NCI-H1436 (cell line): Measurements from ENCODE around the gene RAB19.

Experiments used
- DNase-seq: peaks from one replicate; lab custom pipeline; 2025; lab: John Stamatoyannopoulos, UW

RAB19 gene

DNA sequence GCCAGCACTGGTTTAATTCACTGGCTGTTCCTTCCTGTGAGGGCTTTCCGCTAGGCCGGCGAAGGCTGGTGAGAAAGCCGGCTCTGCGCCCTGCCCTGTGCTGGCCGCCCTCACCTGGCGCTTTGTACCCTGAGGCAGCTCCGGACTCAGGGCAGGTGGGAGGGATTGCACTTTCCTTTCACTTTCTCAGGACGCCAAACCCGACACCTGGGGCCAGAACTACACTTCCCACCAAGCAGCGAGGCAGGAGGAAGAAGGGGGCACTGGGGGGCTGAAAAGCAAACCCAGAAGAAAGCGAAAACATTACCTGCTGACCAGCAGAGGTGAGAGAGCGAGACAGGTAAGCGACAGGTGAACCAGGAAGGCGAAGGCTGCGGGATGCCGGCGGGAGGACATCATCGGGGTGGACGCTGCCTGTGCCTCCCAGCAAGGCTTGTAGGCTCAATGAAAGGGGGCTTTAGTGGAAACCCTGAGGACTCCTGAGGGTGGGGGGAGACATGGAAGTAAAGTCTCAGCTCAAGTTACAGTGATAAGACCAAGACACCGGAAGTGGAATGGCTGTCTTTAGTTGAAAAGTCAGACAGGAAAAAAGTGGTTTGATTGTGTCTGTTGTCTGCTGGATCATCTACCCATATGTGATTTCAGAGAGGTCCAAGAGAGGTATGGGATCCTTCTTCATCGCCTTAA is at the start of gene RAB19:
Gene RAB19, plus strand, starts transcription at position 181 of the 687 bp plus-strand sequence. CDS start 3,589 bp downstream, outside the sequence.
- peak; percentile 14 for DNase-seq

DNA sequence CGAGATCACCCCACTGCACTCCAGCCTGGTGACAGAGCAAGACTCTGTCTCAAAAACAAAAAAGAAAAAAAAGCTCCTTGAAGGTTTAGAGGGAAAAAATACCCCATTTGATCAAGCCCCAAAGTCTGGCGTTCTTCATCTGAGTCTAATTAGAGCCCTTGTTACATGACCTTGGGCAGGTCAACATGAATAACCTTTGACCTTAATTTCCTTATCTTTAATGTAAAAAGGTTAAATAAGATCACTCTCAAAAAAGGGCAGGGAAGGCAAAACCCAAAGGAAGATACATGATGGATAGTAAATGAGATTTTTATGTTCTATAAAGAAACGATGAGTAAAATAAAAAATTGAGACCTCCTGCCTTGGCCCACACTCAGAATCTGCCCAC is 45.8 kb upstream of the RAB19 start:
- DNase-seq = no peak

- no peak for DNase-seq
These were observed 45.3 kb upstream of the RAB19 start for GRCh38 chr7:140358412-140359051.

GRCh38 chr7:140360697-140361229 is 43.1 kb upstream of the RAB19 start:
- no peak for DNase-seq

GRCh38 chr7:140364819-140365218 is 39.0 kb upstream of the RAB19 start:
- DNase-seq = no peak

DNA sequence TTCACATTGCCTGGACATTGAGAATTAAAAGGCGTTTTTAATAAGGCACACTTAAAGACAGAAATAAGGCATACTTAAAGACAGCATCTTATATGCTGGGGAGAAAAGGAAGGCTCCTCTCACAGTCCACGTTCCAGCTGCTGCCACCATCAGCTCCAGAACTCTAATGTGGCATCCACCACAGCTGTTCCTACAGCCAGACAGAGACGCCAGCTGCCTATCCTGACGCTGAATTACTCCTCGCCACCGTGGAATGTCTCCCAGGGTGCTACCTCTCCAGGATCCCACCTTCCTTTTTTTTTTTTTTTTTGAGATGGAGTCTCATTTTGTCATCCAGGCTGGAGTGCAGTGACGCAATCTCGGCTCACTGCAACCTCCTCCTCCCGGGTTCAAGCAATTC is 36.3 kb upstream of the RAB19 start:
- DNase-seq = no peak

DNA sequence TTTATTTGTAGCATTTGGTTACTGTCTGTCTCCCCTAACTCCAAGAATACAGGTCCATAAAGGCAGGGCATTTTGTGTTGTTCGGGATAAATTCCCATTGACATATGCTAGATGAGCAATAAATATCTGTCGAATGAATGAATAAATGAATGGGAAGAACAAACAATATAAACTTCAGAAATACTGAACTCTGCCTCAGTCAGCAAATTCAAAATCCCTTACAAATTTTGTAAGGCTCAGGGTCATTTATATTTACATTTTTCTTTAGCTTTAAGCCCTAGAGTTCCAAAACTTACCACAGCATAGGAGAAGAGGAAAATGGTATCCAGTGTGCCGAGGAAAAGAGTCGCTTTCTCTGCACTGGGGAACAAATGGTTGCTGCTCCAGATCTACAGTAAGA is 34.6 kb upstream of the RAB19 start:
- DNase-seq = no peak

DNA sequence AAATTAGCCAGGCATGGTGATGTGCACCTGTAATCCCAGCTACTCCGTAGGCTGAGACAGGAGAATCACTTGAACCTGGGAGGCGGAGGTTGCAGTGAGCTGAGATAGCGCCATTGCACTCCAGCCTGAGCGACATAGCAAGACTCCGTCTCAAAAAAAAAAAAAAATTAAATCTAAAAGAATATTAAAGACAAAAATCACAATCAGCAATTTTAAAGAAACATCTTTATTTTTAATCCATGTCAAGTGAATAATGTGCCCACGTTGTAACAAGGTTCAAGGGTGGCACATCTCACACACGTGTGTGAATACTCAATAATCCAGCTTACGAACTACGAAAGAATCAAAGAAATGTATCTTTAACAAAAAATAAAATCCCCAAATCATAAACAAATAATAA is 28.5 kb upstream of the RAB19 start:
- no peak for DNase-seq

- DNase-seq = no peak
These were observed 27.7 kb upstream of the RAB19 start for GRCh38 chr7:140375892-140376730.

DNA sequence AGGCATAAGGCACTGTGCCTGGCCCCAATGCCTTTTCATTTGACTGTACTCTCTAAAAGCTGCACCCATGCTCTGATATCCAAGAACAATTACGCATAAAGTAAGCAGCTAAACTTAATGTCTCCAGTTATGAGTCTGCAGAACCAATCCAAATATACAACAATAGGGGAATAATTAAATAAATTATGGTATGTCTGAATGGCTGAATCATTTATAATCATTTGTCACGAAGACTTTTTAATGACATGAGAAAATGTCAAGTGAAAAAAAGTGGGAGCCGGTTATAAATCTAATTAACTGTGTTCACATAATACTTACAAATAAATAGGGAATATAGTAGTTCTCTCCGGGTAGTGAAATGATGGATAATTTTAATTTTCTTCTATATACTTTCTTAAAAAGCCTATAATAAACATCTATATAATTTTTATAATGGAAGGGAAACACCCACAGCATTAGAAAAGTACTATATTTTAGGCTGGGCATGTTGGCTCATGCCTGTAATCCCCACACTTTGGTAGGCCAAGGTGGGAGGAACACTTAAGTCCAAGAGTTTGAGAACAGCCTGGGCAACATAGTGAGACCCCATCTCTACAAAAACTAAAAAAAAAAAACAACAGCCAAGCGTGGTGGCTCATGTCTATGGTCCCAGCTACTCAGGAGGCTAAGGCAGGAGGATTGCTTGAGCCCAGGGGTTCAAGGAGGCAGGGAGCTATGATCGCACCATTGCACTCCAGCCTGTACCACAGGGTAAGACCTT is 19.7 kb upstream of the RAB19 start:
- DNase-seq = no peak

GRCh38 chr7:140384894-140385545 is 18.8 kb upstream of the RAB19 start:
- DNase-seq = no peak

DNA sequence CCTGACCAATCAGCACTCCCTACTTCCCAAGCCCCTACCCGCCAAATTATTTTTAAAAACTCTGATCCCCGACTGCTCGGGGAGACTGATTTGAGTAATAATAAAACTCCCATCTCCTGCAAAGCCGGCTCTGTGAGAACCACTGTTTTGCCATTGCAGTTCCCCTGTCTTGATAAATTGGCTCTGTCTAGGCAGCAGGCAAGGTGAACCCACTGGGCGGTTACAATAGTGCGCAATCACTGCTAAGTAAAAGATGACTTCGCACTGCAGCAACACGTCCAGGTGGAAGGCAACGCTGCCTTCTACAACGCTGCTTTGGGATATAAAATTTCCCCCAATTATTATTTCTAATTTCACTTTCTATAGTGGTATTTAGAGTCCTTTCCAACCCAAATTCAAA is 14.4 kb upstream of the RAB19 start:
- DNase-seq = no peak

DNA sequence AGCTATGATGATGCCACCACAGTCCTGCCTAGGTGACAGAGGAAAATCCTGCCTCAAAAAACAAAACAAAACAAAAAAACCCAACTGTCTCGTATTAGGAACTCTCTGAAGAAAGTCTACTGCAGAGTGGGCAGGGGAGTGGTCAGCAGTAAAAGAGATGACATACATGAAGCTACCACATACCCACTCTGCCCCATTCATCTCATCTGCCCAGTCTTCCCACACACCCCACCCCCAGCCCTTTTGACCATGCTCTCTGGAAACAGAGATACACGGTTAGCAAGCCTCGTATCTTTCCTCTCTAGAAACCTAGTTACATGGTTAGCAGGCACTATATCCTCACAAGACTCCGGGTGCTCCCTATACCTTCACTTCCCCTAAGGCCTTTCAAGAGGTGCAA is 13.8 kb upstream of the RAB19 start:
- no peak for DNase-seq

- DNase-seq = no peak
These were observed 13.2 kb upstream of the RAB19 start for GRCh38 chr7:140390466-140391190.

GRCh38 chr7:140391634-140392033 is 12.2 kb upstream of the RAB19 start:
- no peak for DNase-seq

DNA sequence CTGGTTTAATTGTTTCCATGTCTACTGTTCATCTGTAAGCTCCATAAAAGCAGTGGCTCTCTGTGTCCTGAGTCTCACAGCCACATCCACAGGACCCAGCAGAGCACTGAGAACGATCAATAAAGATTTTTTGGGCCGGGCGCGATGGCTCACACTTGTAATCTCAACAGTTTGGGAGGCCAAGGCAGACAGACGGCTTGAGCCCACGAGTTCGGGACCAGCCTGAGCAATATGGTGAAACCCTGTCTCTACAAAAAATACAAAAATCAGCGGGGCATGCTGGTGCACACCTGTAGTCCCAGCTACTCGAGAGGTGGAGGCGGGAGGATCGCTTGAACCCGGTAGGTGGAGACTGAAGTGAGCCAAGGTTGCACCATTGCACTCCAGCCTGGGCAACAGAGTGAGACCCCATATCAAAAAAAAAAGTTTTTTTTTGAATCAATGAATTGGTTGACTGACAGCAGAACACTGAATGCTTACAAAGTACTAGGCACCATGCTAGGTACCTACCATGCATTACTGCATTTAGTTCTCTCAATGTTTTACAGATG is 10.0 kb upstream of the RAB19 start:
- no peak for DNase-seq

DNA sequence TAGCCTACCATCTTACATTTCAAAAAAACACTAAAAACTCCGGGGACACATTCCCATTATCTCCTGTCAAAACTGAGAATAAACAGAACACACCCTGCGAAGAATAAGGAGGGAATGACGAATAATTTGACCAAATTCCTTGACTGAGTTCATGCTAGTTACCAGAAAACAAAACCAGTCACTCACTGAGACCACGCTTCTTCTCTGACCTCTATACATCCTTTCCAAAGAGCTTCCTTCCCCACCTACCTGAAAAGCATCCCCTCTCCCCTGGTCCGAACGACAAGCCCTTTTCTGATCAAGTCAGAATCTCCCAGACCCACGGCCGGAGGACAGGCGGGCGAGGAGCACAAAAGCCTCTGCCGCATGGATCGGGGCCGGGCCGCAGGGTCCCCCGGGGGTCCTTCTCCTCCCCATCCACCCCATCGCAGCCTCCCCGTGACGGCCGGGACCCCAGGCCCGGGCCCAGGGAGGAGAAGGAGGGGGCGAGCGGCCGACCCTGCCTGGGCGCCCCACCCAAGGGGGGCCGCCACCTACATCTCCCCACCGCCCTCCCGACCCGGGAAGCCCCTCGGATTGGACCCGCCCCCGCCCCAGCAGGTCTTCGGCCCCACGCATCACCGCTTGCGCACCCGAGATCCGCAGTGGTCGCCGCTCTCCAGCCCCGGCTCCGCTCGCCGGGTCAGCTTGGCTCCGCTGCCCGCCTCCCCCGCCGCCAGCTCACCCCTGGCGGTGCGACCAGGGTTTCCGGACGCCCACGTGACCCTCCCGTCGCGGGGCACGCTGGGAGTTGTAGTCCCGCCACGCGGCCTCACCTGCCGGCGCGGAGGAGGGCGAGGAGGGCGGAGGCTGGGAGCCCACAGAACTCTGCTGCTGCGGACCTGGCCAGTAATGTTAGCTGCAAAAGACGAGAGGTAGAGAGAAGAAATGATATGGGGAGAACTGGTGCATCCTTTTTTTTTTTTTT is 5.8 kb upstream of the RAB19 start, which contains the start of gene SLC37A3:
Gene SLC37A3, minus strand, starts transcription at position 747 of the 967 bp plus-strand sequence. CDS start 16,004 bp downstream, outside the sequence.
- peak; percentile 78 for DNase-seq

GRCh38 chr7:140398821-140399220 is 5.0 kb upstream of the RAB19 start:
- no peak for DNase-seq

- DNase-seq = no peak
These were observed 3.5 kb upstream of the RAB19 start for GRCh38 chr7:140400381-140400780.
